GM11168 (cell line): ENCODE measurements around the gene AJUBA.
"Not testable (repeated sequence)": the region's sequence is repeated elsewhere in the genome, so short reads cannot be mapped to it uniquely, and the experiment has no call there.

Source experiments
- in situ Hi-C: fragments of 300-500 bp; cut with MboI; formaldehyde crosslinking; loops from one replicate; pipeline ENCODE4 v1.12.0; 2022; ENCODE audit warnings: low sequenced_read_pairs; ENCODE audit not compliant: unreplicated experiment

The AJUBA gene

DNA sequence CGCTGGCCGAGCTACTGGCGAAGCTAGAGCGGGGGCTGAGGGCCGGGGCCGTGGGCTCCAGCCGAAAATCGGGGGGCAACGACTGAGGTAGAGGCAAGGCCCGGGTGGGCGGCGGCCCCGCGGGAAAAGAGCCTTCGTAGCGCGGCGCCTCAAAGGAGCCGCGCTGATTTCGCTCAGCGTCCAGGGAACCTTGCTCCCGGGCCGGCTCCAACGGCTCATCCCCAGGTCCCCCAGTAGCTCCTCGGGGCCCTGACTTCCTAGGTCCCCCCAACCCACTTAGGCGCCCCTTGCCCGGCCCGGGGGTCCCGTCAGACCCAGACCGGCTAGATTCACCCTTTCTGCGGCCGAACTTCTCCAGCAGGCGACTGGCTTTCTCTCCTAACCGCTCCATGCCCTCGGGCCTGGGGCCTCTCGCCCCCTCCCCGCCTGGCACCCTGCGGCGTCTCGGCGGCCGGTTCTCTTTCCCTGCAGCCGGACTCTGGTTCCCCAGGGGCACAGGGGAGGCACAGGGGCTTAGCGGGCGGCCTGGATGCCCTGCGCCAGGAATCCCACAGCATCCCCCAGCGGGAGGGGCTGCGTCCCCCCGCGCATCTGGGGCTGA, 375 bp downstream of the AJUBA start:
- in situ Hi-C loops = loop anchor here (10.0 kb wide), 1 partner anchor 587 kb away; no protein-coding TSS in a partner anchor

DNA sequence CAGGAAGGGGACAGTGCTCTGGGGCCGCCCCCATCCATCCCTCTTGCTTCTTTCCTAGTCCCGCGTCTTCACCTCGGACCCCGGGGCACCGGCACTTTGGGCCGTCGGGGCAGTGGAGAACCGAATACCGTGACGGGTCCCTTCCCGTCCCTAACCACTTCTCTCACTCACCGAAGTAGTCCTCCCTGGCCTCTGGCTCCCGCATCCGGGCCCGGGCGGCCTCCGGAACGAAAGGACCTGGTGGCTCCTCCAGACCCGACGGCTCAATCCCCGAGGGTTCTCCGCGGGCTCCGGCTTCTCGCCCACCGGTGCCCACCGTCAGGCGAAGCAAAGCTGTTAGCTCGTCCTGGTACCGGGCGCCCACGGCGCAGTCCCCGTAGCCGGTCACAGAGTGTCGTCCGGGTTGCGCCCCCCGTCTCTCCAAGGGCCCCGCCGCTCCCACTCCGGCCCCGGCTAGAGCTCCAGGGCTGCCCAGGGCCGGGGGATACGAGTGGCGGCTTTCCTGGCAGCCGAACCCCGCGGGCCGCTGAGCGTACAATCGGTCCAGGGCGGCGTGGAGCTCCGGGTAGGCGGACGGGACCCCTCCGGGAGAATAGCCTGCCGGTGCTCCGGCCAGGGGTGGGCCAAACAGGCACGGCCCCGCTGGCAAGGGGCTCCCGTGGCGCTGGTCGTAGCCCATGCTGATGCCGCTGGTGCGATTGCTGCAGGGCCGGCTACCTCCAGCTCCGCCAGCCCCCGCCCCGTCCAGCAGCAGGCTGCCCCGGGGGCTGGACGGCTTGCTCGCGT, 1.1 kb downstream of the AJUBA start:
- in situ Hi-C loops = loop anchor here (10.0 kb wide), 1 partner anchor 586 kb away; no protein-coding TSS in a partner anchor

DNA sequence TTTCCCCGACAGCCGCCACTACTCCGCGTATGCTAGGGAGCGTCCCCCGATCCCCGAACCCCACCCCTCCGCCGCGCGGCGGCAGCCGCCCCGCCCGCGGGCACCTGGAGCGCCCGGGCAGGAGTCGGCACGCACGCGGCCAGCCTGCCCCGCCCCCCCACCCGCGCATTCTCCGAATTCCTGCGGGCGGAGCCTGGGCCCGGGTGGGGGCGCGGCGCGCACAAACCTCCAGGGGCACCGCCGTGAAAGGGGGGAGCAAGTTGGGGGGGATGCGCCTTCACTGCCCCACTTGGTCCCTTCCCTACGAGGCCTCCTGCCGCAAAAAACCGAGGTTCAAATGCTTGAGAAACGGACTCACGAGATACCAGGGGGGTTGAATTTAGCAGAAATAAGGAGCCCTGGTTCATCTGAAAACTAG, 1.7 kb downstream of the AJUBA start:
- in situ Hi-C loops = loop anchor here (10.0 kb wide), 1 partner anchor 586 kb away; no protein-coding TSS in a partner anchor

DNA sequence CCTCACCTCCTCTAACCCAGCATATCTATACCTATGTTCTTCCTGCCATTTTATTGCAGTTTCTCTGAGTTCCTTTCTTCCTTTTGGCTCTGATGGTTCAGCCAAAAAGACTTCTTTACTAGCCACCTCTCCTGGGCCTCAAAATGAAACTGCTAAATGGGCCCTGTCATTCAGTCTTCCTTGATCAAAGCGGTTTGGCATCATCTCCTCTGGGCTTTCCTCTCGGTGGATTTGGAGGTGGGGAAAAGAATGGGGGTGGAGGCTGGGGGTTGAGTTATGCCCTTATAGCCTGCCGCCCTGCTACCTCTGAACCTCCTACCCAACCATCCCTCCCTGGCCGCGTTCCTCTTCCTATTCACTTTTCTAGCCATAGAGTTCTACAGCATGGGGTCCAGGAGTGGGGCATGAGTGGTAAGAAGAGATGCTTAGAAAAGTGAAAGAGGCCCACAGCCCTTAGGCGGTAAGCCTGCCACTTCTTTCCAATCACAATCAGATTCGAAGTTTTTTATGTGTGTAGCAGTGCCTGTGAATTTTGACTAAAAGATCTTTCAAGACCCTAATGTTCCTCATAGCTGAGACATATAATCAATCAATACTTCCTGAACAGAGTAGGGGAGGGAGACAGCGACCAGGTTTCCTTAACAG, 2.5 kb downstream of the AJUBA start:
- in situ Hi-C loops = loop anchor here (10.0 kb wide), 1 partner anchor 585 kb away; no protein-coding TSS in a partner anchor

DNA sequence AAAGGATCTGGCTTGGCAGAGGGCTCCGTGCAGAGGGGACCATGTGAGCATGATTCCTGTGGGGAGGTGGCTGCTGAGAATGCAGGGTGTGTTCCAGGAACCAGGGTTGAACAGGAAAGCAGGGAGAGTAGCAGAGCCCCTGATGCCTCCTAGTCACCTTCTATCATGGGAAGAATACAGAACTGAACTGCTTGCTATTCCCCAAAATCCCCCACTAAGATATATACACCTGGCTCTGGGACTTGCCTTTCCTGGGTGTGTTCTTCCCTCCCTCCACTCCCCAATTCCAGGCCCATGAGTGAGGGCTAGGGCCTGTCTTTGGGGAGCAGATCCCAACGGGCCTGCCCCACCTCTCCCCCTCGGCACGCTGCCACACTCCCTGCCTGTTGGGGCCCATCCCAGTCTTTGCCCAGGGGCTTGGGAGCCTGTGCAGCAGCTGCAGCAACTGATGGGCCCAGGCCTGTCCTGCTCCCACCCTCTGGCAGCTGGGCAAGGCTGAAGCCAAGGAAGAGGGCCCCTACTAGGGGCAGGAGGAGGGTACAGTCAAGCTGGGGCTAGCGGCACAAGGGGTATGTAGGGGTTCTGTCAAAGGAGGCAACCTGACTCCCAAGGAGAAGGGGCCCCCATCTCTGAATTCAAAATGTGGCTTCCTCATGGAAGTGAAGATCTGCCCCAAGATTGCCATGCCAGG, 3.2 kb downstream of the AJUBA start:
- in situ Hi-C loops = no loop called here

DNA sequence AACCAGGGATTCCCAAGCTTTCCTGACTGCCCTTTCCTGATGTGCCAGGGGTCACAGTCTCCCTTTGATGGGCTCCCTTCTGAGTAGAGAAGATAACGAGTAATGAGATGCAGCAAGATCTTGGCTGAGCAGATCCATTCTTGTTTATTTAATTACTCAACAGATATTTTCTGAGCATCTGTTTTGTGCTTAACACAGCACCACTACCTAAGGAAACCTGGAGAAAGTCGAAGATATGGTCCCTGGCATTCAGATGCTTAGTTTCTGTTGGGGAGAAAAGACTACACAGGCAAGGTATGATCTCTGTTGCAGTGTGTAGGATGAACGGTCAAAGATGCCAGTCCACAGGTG, 3.9 kb downstream of the AJUBA start:
- in situ Hi-C loops = no loop called here

DNA sequence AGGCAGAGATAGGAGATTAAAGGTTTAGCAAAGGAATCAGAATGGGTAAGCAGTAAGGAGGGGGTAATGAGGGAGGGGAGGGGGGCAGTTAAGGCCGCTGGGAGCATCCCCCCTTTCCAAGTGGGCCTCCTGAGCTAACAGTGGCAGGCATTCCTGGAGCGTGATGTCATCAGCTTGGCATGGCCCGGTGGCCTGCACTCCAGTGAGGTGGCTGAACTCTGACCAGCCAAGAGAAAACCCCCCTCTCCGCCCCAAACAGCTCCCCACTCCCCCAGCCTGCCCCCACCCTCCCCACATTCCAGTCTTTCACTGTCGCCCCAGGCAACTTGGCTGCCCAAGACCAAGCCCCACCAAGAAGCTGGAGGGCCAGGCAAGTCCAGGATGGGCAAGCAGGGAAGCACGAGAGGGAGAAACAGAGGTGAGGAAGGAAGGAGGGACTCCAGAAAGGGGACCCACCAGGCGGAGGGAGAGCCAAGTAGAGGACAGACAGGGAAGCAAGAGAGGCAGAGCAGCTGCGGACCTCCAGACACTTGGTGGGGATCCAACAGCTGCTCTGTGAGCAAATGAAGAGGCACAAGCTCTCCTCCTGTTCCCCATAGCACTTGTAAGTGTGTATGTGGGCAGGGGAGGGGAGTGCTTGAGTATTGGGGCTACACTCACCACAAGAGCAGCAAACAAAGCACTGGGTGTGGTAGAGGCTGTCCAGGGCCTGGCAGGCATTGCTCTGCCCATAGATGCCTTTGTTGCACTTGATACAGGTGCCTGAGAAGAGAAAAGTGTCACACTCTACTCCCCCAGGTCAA, 4.5 kb downstream of the AJUBA start:
- in situ Hi-C loops = no loop called here

DNA sequence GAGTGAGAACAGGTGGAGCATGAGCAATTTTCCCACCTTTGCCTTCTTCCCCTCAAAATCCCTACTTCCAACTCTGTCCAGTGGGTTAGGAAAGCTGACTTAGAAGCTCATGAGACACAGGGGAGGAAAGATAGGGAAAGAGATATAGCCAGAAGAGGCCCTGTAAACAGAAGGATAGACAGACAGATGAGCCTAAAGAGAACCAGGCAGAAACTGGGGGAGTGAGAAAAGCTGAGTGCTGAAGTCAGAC, 5.0 kb downstream of the AJUBA start:
- in situ Hi-C loops = no loop called here

DNA sequence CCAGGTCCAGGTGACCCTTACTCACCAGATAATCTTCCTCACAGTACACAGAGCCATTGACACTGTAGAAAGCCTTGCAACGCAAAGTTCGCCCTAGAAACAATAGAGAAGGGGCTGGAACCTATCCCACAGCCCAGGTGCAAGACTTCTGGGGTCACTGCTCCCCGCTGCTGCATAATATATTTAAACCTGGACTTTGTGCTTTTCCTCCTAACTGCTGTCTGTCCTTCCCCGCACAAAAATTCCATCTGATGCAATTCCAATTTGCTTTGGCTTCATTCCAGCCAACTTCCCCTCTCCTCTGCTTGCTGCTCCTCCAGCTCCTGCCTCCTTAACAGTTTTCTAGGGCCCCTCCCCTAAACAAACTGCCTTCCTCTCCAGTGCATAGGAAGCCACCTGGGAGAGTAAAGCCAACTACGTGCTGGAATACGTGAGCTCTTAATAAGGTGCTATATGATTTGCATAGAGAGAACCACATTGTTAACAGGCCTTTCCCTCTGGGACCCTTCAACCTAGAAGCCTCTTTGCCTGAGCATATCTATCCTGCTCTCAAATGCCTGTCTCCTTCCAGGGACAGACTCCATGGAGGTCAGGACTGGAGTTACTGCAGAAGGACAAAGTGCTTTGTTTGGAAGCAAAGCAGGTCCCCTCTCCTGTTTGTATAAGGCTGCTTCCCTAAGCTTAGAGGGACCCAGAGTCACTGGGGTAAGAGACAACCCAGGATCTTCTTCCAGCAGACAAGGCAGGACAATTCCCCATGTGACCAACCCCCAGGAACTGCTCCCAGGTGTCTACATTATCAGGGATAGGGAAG, 5.5 kb downstream of the AJUBA start:
- in situ Hi-C loops = no loop called here

DNA sequence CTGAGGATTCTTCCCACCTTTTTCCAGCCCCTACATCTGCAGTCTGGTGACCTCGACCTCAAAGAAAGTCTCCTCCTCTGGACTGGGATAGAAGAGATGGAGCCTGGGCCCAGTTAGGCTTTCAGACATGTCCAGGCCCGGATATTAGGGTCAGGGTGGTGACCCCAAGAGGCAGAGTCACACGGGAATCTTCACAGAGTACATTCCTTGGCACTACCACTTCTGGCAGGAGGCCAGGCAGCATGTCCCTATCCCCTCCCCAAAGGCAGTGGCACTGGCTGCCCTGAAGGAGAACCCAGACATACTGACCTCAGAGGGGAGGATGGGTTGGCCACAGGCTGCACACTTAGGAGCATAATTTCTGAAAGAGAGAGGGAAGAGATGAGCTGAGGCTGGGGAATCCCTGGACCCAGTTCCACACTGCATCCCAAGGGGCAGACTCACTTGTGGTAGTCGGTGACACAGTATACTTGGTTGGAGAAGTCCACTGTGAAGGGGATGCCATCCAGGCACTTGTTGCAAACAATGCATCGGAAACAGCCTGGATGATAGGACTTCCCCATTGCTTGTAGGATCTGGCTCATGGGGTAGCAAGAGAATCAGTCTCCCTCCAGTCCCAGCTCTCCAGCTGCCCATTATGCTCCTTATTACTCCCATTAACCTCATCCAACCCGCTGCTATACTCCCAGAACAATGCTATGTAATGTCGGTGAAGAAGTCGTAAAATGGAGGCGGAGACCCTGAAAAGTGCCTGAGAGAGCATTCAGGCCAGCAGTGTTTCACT, 7.6 kb downstream of the AJUBA start:
- in situ Hi-C loops = no loop called here

DNA sequence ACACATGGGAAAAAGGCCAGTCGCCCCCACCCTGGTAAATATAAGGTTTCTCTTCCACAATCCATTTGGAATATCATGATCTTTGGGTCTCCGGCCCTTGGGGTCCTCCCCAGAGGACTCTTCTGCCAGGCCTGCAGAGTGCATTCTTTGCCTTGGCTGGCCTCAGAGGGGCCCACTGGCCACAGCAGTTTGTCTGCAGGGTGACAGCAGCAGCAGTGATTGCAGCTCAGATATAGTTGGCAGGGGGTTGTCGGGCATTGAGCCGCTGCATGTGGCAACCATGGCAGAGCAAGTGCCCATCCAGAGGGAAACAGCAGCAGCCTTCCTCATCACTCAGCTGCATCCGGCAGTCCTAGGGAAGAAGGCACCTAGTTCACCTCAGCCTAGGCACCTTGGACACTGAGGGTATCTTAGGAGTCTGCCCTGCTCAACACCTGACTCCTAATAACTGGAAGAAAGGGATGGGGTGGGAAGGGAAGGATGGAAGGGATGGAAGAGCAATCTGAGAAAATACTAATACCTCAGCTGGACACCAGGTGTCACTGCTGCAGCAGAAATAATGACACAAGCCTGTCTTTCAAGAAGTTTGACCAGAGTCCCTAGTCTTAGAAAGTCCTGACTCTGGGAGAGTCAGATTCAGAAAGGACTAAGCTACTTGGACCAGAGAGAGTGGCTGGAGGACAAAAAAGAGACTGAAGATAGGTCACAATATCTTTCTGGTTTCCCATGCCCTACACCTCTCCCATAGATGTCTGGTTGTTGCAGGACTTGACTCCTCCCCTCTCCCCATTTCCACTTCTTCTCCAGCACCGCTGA, 8.9 kb downstream of the AJUBA start:
- in situ Hi-C loops = no loop called here

DNA sequence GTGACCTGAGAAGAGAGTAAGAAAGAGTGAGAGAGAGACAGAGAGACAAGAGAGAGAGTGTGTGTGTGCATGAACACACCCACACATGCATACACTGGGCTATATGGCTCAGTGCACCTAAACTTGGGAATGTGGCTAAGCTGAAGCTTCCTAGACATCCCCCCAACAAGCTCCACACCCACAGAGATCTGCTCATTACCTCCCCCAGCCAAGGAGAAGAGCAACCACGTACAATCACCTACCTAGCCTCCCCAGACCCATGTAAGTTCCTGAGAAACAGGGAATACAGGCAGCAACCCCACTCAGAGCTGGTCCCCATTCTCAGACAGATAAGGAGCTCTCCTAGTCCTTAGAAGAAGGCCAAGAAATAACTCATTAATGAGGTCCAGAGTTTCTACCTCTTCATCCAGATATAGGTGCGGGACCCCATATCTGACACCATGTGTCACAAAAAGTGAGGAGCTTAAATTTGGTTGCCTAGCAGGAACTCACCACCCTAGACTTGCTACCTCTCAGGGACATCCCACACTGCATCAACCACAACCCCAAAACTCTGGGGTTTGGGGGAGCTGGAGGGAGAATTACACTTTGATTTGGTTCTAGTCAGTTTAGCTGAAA, 9.9 kb downstream of the AJUBA start:
- in situ Hi-C loops = no loop called here

DNA sequence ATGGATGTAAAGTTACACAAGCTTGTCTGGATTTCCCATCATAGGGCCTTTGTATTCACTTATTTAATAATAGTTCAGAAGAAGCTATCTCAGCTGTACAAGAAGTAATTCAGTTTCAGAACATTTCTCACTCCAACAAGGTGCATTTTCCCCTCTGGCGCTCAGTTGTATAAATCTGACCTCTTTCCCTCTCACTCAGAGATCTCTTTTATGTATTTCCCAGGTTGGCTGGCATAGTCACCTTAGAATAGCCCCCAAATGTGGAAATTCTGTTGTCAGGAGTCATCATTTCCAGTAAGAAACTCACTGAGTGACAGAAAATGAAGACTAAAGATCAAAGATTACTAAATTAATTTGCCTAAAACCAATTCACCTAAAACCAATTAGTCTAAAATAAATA, 11.2 kb downstream of the AJUBA start:
- in situ Hi-C loops = no loop called here

DNA sequence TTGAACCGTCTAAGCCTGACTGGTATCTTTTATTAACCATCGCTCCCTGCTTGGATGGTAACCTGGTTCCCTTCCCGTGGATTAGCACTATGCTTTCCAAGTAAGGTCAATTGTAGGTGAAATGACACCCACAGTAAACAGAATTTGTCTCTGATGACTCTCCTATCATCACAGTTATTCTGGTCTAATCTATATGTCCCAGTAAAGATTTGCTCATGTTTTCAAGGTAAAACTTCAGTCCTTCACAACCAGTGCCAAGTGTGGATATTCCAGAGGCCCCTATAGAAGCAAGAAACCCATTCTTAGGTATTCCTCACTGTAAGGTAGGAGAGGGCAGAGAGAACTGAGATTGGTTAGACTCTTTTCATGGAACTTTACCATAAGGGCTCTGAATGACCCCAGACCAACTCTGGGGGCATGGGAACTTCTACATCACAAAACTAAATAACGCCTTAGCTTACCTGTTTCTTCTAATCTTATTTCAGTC, 15.5 kb downstream of the AJUBA start:
- in situ Hi-C loops = no loop called here

DNA sequence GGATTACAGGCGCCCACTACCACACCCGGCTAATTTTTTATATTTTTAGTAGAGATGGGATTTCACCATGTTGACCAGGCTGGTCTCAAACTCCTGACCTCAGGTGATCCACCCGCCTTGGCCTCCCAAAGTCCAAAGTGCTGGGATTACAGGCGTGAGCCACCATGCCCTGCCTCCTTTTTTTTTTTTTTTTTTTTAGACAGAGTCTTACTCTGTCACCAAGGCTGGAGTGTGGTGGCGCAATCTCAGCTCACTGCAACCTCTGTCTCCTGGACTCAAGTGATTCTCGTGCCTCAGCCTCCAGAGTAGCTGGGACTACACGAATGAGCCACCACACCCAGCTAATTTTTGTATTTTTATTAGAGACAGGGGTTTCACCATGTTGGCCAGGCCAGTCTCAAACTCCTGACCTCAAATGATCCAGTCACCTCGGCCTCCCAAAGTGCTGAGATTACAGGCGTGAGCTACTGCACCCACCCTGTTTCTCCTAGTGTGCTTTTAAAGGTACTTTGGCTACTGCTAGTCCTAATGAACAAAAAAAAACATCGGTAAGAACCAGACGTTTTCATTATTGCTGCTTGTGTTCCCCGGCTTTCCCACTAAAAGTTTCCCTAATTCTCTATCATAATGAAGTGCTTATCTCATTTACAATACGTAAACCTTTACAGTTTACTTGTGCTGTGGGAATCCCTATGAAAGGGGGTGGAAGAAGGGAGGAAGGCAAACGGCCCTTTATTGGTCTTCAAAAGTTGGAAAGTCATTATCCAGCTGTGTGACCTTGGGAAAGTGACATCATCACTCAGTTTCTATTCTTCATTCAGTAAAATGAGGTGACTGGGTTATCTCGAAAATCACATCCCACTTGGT, 16.2 kb downstream of the AJUBA start:
- in situ Hi-C loops = not testable (repeated sequence)

DNA sequence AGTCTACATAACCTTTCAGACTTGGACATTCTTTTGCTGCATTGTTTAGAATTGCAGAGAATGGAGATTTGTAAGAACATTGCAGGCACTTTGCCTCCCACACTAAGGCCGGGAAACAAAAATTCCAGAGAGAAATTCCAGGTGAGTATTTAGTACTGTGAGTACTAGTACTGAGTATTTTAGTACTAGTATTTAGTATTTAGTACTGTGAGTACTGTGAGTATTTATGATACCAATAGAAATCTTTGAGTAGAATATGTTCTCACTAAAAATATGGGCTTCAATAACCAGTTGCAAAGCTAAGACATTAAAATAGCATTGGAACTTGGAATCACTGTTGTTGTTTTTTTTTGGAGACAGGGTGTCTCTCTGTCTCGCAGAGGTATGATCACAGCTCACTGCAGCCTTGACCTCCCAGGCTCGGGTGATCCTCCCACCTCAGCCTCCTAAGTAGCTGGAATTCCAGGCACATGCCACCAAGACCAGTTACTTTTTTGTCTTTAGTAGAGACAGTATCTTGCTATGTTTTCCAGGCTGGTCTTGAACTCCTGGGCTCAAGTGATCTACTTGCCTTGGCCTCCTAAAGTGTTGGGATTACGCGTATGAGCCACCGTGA, 20.2 kb downstream of the AJUBA start:
- in situ Hi-C loops = no loop called here
